GM10266 (cell line): ENCODE results near the gene PRXL2B.
"Not testable (repeated sequence)": the region's sequence is repeated elsewhere in the genome, so short reads cannot be mapped to it uniquely, and the experiment has no call there.

ENCODE experiments used
- DNase-seq: peaks from one replicate; pipeline ENCODE4 v3.0.0; 2012; ENCODE audit errors: extremely low spot score
- TF ChIP-seq, protein P1 (sequence below): IDR thresholded peaks from 2 replicates; pipeline ENCODE4 v1.5.1; 2012; ENCODE audit warnings: mild to moderate bottlenecking, low read depth; ENCODE audit not compliant: control insufficient read depth, insufficient read depth; ENCODE audit errors: missing control alignments

Gene PRXL2B

DNA sequence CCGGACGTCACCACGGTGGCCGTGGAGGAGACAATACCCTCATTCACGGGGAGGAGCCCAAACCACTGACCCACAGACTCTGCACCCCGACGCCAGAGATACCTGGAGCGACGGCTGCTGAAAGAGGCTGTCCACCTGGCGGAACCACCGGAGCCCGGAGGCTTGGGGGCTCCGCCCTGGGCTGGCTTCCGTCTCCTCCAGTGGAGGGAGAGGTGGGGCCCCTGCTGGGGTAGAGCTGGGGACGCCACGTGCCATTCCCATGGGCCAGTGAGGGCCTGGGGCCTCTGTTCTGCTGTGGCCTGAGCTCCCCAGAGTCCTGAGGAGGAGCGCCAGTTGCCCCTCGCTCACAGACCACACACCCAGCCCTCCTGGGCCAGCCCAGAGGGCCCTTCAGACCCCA lies 23.4 kb upstream of the PRXL2B start:
- TF ChIP-seq, protein P1, sequence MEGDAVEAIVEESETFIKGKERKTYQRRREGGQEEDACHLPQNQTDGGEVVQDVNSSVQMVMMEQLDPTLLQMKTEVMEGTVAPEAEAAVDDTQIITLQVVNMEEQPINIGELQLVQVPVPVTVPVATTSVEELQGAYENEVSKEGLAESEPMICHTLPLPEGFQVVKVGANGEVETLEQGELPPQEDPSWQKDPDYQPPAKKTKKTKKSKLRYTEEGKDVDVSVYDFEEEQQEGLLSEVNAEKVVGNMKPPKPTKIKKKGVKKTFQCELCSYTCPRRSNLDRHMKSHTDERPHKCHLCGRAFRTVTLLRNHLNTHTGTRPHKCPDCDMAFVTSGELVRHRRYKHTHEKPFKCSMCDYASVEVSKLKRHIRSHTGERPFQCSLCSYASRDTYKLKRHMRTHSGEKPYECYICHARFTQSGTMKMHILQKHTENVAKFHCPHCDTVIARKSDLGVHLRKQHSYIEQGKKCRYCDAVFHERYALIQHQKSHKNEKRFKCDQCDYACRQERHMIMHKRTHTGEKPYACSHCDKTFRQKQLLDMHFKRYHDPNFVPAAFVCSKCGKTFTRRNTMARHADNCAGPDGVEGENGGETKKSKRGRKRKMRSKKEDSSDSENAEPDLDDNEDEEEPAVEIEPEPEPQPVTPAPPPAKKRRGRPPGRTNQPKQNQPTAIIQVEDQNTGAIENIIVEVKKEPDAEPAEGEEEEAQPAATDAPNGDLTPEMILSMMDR: no peak
- DNase-seq: no peak

DNA sequence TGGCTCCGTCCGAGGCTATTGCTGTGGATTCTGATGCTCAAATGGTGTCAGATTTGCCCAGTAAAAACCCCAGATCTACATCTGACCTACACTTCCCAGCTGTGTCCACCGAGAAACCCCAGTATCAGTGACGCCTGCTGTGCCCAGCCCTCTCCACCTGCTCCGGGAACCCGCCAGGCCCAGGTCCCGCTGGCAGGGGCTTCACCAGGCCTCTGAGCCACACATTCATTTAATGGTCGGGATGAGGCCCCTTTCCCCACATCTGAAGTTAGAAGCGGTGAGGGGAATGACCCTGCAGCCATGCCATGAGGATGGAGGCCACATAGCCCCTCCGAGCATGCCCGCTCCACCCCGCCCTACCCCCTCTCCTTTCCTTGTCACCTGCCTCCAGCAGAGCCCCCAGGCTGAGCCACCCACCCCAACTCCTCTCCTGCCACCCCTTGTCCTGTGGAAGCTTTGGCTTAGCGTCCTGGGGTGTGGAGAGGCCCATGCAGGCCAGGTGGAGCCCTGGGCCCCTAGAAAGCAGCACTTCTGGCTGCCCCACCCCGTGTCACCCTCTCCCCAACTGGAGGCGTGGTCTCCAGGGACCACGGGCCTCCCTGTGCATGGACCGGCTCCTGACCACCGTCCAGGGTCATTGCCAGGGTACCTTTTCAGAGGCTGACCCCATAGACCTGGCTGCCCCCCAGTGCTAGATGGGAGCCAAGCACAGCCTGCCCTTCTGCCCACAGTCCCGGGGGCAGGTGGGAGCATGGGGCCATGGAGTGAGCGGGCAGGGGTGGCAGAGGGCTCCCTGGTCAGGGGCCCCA lies 22.4 kb upstream of the PRXL2B start:
- no peak for DNase-seq
- TF ChIP-seq, protein P1: no peak

DNA sequence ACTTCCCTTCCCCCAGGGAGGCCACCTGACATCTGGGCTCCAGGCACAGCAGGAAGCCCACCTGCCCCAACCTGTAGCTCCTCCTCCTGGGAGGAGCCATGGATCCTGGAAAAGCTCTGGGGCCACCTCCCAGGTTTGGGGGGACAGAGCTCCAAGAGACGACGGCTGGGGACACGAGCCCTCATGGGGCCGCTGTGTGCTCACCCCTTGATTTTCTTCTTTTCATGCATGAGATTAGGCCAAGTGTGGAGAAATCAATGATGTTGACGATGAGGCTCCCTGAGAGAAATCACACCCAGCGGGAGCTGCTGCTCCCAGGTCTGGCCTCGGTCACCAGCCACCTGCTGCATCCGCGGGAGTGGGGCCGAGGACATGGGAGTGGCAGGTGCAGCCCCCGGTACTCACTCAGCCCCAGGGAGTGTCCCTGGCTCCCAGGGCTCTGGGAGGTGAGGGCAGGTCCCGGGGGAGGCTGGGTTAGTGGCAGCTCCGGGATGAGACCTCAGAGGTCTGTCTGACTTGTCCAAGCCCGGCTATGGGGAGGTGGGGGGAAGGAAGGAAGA lies 21.7 kb upstream of the PRXL2B start:
- DNase-seq: no peak
- TF ChIP-seq, protein P1: no peak

DNA sequence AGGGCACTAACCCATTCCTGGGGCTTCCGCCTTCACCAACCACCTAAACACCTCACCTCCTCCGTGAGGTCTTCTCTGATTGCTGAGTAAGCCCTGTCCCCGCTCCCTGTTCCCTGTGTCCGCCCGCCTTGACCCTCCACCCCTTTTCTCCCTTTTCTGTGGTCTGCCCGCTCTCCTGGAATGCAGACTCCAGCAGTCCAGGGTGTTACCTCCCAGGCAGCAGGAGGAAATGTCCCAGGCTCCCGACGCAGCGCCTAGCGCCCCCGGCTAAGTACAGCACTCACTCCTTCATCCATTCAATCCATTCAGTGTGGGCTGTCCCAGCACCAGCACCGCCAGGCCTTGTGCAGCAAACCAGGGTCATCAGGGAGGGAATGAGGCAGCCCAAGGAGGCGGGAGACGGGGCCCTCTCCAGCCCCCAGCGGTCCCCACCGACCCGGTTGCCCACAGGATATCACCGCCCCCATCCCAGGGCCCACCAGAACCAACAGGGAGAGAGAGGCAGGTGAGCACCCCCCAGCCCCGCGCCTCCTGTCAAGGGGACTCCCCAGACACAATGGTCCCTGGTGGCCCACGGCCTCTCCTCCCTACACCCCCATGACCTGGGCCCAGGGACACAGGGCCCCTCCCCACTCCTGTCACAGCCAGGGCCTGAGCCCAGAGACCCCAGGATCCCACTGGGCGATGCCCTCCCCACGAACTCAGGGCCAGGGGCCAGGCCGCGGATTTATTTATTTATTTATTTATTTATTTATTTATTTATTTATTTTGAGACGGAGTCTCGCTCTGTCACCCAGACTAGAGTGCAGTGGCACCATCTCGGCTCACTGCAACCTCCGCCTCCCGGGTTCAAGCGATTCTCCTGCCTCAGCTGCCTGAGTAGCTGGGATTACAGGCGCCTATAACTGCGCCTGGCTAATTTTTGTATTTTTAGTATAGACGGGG lies 20.2 kb upstream of the PRXL2B start:
- TF ChIP-seq, protein P1: no peak
- no peak for DNase-seq

DNA sequence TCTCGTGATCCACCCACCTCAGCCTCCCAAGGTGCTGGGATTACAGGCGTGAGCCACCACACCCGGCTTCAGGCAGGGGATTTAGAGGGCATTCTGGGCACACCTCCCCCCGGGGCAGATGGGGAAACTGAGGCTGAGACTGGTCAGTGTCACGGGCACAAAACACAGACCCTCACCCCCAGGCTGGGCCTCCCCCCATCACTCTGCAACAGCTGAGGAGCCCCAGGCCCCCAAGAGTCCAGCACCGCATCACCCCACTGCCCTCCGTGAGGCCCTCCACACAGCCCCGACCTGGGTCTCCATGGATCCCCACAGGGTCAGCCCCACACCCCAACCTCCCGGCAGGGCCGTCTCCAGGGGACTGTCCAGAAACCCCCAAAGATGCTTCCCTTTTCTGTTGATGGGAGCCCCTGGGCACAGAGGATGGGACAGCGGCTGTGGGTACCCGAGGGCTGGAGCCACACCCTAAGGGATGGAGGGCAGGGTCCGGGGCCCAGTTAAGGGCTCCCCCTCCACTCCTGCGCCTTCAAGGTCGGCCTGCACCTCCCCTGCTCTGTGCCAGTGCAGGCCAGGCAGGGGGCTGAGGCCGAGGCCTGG lies 19.4 kb upstream of the PRXL2B start:
- TF ChIP-seq, protein P1: no peak
- DNase-seq: no peak

DNA sequence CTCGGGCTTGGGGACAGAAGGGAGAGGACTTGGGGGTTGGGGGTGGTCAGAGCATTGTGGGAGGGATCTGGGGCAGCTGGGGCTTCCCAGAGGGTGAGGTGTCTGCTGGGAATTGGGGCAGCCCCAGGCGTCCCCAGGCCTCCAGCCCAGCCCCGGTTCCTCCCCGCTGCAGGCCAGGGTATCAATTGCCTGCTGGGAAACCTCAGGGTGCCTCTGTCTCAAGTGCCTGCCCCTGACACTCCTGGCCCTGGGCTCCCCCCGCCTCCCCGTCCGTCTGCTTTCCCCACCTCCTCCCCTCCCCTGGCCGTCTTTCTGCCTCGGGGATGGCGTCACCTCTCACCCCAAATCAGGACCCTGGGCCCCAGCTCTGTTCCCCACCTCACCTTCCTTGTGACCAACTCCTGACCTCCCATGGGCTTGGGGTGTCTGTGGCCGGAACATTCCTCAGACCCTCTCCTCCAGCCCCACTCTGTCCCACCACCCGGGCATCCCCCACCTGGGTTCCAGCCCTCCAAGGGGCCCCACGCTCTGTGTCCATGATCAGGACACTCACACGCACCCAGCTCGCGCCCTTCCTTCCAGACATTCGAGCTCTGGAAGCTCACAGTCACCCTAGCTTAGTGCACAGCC lies 18.3 kb upstream of the PRXL2B start:
- DNase-seq: not testable (repeated sequence)

DNA sequence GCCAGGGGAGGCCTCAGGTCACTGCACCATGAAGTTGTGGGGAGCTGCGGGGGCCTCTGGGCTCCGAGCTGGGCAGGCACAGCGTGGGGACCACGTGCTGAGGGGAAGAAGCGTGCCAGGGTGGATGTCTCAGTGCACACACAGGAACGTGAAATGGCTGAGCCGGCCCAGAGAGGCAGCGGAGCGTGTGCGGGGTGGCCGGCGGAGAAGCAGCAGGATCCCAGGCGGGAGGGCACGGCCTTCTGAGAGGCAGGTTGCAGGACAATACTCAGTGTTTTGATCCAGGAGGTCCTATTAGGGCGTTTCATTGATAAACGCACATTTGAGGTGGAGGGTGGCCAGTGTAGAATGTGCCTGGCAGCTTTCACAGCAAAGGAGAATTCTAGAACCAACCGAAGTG lies 17.5 kb upstream of the PRXL2B start:
- no peak for DNase-seq
- TF ChIP-seq, protein P1: no peak

DNA sequence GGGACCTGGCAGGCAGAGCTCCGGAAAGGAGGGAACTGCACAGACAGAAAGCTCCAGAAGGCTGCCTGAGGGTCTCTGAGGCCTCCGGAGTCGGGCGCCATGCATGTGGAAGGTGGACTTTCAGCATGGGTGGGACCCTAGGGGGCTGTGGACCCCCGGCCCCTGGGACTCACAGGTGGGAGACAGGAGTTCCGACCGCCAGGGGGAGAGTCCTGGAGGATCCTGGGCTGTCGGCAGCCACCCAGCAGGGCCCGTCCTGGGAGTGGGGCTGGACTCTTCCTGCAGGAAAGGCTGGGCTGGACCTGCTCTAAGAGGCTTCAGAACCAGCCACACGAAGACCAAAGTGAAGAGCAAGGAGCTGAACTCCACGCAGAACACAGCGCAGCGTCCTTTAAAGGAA lies 16.9 kb upstream of the PRXL2B start:
- DNase-seq: not testable (repeated sequence)
